Measurements from ENCODE around the gene CCDC137.

CCDC137 gene

DNA sequence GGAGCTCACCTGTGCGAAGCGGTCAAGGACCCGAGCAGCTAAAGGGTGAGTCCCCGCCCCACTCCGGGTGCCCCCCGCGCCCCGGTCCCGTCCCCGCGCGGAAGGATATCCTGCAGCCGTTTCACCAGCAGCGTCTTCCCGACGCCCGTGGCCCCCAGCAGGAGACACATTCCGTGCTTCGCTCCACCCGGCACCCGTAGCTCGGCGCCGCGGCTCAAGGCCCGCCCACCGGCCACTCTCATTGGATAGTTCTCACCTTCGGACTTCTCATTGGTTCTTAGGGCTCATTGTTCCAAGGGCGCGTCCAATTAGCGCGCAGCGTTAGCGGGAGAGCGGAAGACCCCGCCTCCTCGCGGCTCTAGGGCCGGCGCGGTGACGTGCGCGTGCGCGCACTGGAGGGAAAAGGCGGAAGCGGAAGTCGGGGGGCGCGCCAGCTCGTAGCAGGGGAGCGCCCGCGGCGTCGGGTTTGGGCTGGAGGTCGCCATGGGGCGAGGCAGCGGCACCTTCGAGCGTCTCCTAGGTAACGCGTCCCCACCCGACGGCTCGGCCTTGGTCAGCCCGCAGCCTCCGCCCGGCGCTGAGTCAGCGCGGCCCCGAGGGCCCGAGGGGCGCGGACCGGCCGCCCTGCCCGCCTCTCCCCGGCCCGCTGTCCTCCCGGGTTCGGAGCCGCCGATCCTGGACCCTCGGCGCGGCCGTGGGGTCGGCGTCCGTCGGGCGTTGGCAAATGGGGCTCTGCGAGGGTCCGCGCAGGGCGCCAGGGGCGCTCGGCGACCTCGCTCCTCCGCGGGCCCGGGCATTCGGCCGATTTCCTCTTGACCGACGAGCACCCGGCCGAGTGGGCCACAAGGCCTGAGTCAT is 17.3 kb downstream of the CCDC137 start, which contains the start of the genes ARL16 and HGS:
TSS of gene ARL16 (minus strand) at position 214 of the 858 bp plus-strand sequence. CDS start at position 170, 44 bp downstream.
TSS of gene HGS (plus strand) at position 428 of the 858 bp plus-strand sequence. CDS start at position 484, 56 bp downstream.
- DNase-seq, result peak; percentile 95

DNA sequence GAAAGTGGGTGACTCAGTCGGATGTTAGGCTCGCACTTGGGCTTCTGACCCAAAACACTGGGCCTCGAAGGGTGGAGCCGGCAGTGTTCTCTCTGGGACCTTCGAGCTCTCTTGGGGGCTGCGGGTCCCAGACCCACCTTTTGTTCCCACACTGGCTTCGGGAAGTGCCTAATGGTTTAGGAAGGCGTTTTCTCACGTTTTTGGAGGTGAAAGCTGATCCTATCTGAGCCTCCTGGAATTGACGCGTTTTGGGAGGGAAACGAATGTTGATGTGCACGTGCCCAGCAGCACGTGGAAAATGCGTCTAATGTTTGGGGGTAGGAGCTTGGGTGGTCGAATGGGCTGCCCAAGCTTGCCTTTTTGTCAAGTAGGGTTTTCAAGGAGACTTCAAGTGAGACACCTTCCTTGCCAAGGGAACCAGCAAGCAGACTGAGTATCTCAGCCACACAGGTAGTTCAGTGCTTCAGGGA is 17.9 kb downstream of the CCDC137 start:
- no peak for DNase-seq

DNA sequence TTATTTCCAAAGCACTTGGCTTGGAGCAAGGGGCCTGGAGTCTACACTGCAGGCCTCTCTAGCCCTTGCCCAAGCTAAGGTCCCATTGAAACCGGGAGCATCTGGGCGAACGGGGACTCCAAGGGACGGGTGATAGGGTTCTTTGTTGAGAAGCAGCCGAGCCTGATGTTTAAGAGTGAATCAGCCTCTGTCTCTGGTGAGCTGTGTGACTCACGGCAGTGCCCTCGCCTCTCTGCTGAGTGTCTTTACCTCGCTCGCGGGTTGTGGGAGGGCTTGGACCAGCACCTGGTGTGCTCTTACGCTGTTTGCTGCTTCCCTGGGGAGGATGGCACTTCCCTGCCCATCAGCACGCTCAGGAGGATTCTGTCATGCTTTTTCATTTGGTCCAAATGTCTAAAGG is 18.6 kb downstream of the CCDC137 start:
- DNase-seq, result no peak

DNA sequence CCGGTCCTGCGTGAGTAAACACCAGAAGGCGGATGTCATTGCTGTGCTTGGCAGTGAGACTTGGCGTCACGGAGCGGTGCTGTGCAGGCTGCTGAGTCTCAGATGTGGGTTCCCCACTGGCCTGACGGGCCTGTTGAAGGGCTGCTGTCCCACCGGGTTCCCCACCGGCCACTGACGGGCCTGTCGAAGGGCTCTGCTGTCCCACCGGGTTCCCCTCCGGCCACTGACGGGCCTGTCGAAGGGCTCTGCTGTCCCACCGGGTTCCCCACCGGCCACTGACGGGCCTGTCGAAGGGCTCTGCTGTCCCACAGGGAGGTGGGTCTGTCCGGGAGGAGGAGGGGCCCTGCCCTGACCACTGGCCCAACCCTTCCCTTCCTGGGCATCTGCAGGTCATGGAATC is 20.1 kb downstream of the CCDC137 start:
- DNase-seq, result no peak

DNA sequence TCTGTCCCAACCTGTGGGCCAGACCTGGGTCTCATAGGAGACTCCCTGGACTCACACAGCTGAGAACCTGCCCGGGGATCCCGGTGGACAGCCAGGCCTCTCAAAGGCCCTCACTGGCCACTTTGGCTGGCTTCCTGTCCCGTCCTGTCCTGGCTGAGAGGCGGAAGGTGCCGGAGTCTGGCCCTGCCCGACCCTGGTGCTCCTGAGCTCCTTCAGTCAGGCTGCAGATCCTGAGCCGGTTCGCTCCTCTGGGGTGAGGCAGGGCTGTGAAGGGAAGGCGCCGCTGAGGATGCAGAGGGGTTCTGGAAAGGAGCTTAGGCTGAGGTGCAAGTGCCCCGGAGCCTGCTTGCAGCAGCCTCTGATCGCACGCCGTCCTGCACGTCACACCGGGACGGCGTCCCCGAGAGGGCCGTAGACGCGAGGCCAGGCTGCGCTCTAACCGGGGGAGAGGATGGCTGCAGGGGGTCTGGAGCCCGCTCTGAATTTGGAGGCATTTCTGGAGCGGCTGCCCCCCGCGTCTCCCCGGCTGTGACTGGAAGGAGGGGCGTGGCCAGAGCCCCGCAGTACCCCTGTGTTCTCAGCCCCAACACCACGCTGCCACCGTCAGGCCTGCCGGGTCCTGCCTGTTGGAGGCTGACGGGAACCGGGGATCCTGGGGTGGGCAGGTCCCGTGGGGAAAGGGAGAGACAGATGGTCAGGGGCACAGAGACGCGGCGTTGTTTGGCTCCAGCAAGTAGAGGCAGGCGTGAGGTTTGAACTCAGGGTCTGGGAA is 21.4 kb downstream of the CCDC137 start:
- DNase-seq, result no peak

DNA sequence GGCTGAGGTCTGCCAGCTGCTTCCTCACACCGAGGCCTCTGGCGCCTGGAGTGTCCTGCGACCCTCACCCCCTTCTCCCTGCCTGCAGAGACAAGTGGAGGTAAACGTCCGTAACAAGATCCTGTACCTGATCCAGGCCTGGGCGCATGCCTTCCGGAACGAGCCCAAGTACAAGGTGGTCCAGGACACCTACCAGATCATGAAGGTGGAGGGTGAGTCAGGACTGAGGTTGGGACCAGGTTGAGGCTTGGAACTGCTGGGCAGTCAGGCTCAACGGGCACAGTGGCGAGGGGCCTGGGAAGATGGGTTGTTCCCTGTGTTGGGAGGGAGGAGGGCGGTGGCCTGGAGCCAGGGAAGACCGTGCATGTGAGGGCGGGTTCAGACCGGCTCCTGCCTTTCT is 22.1 kb downstream of the CCDC137 start:
- DNase-seq, result no peak

DNA sequence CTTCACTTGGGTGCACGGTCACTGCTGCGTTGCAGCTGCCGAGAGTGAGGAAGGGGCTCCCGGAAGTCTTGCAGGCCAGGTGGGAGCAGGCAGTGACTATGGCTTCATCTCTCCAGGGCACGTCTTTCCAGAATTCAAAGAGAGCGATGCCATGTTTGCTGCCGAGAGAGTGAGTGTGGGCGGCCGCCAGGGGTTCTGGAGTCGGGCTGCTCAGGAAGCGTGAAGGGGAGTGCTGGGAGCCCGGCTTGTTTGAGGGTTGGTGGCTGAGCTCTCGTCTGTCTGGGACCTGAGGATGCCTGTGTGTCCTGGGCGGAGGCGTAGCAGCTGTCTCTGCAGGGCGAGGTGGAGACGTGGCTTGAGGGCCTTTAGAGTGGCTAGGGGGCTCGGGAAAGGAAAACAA is 23.5 kb downstream of the CCDC137 start:
- no peak for DNase-seq

DNA sequence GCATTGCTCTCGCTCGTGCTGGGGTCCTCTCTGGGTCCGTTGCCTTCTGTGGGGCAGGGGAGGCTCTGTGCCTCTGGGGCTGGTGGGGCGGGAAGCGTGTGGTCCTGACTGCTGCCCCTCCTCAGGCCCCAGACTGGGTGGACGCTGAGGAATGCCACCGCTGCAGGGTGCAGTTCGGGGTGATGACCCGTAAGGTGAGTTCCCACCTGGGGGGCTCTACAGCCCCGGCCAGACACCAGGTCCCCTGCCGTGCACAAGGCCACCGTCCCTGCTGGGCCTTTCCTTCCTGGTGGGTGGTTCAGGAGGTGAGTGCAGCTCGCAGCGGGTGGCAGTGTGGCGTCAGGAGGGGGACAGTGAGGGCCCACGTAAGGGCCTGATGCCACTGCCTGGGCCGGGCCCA is 24.0 kb downstream of the CCDC137 start:
- DNase-seq, result no peak

DNA sequence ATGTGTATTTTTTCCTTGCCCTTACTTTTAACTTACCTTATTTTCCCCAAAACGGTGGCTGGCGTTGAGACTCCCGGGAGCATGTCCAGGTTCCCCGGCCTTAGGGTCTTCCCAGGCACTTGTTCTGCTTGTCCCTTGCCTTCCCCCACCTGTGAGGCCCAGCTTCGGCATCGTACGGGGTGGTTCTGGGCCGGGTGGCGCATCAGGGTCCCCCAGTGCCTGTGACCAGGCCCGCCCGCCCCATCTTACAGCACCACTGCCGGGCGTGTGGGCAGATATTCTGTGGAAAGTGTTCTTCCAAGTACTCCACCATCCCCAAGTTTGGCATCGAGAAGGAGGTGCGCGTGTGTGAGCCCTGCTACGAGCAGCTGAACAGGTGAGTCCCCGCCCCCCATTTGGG is 24.7 kb downstream of the CCDC137 start:
- DNase-seq, result no peak

DNA sequence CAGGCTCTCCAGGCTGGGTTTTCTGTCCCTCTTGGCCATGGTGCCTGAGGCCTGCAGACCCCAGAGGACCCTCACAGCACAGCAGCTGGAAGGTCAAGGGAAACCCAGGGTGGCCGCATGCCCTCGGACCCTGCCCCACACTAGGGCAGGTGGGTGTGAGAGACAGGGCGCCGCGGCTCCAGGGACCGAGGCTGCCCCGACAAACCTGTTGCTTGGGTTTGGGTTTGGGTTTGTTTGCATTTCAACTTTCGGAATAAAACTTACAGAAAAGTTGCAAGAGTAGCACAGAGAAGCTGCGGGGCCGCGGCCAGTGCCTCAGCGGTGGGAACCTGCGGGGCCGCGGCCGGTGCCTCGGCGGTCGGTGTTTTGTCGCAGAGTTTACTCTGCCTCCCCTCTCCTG is 25.1 kb downstream of the CCDC137 start:
- DNase-seq, result no peak

DNA sequence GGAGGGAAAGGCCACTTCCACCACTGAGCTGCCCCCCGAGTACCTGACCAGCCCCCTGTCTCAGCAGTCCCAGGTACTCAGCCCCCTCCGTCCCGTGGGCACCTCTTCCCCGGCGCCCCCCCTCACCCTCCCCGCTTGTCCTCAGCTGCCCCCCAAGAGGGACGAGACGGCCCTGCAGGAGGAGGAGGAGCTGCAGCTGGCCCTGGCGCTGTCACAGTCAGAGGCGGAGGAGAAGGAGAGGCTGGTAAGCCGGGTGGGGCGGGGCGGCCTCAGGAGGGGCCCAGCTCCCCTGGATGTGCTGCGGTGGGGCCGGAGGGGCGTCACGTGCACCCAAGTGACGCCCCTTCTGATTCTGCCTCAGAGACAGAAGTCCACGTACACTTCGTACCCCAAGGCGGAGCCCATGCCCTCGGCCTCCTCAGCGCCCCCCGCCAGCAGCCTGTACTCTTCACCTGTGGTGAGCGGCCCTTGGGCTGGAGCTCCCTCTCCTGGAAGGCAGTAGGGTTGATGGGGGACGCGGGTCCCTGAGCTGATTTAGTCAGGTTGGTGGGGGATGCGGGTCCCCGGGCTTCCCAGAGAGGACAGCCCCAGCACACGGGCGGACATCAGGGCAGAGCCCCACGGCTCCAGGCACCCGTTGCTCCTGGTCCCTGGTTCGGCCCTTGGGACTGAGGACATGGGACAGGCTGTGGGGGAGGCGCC is 27.1 kb downstream of the CCDC137 start:
- DNase-seq, result no peak

DNA sequence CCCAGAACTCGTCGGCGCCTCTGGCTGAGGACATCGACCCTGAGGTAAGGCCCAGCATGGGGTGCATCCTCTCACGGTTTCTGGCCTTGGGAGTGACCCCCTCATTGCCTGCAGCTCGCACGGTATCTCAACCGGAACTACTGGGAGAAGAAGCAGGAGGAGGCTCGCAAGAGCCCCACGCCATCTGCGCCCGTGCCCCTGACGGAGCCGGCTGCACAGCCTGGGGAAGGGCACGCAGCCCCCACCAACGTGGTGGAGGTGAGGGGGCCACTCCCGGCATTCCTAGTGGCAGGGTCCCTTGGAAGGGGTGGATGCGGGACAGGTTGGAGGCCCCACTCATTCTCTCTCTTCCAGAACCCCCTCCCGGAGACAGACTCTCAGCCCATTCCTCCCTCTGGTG is 28.3 kb downstream of the CCDC137 start:
- DNase-seq, result no peak

DNA sequence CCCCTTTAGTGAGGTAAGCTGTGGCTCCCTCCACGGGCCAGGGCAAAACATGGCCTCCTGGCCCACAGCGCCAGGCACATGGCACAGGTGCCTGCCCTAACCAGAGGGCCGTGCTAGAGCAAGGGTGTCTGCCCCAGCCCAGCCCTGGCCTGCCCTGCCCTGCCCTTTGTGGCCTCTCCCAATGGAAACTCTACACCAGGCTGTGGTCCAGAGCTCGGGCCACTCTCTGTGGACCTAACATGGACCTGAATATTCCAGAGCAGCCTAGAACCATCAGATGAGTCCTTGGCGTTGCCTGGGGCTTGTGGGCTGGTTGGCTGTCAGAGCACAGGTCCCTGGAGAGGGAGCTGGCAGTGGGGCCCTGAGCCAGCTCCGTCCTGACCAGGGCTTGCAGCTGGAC is 28.7 kb downstream of the CCDC137 start:
- no peak for DNase-seq

DNA sequence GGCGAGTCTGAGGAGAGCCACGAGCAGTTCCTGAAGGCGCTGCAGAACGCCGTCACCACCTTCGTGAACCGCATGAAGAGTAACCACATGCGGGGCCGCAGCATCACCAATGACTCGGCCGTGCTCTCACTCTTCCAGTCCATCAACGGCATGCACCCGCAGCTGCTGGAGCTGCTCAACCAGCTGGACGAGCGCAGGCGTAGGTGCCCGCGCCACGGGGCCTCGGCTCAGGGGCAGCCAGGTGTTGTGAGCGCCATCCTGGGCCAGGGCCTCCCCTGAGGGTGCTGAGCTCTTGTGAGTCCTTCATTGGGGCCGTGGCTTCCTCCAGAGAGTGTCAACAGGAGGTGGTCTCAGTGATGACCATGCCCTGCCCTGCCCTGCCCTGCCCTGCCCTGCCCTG is 29.3 kb downstream of the CCDC137 start:
- DNase-seq, result no peak

DNA sequence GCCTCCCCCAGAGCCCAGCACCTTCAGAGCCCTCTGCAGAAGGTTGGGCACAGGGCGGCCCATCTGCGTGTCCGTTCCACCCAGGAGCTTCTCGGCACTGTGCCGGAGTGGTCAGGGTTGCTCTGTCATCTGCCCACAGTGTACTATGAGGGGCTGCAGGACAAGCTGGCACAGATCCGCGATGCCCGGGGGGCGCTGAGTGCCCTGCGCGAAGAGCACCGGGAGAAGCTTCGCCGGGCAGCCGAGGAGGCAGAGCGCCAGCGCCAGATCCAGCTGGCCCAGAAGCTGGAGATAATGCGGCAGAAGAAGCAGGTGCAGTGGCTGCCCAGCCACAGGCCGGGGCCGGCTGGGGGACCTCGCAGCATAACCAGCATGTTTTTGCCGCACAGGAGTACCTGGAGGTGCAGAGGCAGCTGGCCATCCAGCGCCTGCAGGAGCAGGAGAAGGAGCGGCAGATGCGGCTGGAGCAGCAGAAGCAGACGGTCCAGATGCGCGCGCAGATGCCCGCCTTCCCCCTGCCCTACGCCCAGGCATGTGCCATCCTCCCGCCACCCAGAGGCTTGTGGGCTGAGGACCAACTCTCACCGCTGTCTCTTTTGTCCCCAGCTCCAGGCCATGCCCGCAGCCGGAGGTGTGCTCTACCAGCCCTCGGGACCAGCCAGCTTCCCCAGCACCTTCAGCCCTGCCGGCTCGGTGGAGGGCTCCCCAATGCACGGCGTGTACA is 29.8 kb downstream of the CCDC137 start:
- no peak for DNase-seq

DNA sequence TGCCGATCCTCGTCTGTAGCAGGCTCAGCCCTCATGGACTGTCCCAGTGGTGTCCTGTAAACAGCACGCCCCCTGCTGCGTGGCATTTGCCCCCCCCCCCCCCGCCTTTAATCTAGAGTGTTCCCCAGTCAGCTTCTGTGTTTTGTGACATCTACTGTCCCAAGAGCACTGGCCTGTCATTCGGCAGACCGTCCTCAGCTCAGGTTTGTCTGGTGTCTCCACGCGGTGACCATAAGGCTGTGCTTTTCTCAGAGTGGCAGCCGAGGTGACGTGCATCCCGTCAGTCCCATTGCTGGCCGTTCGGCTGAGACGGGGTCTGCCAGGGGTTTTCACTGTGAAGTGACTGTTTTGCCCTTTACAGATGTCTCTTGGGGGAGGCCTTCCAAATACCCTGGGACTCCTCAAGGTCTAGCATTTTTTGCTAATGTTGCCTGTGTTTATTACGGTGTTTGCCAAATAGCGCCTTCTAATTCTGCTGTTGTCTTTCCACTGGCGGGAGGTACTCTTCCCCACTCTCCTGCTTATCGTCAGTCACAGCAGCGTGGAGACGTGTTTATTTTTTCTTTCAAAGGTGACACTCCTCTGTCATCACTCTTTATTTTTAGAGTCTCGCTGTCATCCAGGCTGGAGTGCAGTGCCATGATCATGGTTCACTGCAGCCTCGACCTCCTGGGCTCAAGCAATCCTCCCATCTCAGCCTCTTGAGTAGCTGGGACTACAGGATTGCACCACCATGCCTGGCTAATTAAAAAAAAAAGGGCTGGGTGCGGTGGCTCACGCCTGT is 30.9 kb downstream of the CCDC137 start:
- DNase-seq, result no peak

DNA sequence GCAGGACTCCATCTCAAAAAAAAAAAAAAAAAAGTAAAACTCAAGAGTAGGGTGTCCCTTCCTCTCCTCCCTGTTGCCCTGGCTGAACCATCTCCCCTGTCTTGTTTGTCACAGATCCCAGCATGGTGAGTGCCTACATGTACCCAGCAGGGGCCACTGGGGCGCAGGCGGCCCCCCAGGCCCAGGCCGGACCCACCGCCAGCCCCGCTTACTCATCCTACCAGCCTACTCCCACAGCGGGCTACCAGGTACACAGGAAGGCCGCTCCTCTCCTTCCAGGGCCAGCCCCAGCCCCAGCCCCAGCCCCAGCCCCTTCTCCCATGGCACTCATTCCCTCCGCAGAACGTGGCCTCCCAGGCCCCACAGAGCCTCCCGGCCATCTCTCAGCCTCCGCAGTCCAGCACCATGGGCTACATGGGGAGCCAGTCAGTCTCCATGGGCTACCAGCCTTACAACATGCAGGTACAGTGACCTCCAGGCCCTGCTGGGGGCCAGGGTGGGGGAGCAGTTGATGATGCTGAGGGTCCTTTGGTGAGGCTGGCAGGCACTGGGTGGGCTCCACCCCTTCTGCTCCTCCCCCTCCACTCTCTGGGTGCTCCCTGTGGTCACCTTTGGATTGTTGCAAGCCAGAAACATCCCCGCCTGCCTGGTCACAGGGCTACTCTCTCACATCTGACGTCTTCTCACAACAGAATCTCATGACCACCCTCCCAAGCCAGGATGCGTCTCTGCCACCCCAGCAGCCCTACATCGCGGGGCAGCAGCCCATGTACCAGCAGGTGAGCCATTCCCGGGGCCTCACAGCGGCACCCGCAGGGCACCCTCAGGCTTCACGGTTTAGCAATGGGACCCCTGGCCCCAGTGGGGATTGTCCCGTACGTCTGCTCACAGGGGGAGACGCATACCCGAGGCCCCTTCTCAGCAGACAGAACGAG is 34.1 kb downstream of the CCDC137 start:
- no peak for DNase-seq

DNA sequence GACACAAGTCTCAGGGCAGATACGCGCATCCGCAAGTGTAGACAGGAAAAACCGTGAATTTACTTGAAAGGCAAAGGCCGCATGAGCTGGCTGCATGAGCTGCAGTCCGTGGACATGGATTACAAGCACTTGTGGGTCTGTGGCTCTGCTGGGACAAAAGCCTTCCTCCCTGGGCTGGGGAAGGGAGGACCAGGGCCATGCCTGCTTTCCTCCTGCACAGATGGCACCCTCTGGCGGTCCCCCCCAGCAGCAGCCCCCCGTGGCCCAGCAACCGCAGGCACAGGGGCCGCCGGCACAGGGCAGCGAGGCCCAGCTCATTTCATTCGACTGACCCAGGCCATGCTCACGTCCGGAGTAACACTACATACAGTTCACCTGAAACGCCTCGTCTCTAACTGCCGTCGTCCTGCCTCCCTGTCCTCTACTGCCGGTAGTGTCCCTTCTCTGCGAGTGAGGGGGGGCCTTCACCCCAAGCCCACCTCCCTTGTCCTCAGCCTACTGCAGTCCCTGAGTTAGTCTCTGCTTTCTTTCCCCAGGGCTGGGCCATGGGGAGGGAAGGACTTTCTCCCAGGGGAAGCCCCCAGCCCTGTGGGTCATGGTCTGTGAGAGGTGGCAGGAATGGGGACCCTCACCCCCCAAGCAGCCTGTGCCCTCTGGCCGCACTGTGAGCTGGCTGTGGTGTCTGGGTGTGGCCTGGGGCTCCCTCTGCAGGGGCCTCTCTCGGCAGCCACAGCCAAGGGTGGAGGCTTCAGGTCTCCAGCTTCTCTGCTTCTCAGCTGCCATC is 34.9 kb downstream of the CCDC137 start:
- no peak for DNase-seq

DNA sequence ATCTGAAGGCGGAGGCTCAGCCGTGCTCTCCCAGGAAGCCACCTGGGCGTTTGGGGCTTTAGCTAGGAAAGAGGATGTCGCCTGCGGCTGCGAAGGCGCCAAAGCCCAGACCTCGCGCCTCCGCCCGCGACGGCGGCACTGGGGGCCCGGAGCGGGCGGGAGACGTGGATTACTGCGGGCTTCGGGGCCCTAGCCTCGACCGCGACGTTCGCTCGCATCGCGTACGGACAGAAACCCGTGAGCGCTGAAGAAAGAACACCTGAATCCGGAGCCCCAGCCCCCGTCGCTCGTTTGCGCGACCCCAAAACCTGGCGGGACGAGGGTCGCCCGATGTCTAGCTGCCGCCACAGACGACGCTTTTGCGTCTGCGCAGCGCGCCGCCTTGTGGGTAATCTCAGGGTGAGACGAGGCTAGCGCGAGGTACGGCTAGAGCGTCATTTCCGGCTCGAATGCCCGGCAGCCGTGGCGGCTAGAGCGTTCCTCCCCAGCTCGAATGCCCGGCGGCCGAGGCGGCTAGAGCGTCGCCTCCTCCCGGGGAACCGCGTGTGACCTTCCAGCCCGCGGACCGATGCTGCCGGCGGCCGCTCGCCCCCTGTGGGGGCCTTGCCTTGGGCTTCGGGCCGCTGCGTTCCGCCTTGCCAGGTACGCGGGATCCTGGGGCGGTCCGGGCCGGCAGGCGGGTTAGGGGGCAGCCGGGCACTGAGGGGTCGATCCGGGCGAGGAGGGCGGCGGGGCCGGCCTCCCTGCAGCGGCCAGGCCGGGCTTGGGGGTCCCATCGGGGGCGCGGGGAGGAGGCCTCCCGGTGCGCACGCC is 36.6 kb downstream of the CCDC137 start, which contains the start of gene MRPL12:
TSS of gene MRPL12 (plus strand) at position 434 of the 813 bp plus-strand sequence. CDS start at position 569, 135 bp downstream.
- DNase-seq, result peak; percentile 81
